NCI-H526 treated with DMSO at 0.1 percent for 48 hours (cell line): Measurements from ENCODE around the gene PGD.
"Not testable (repeated sequence)": the region's sequence is repeated elsewhere in the genome, so short reads cannot be mapped to it uniquely, and the experiment has no call there.

ENCODE experiments used
- DNase-seq: peaks from one replicate; lab custom pipeline; 2025; lab: John Stamatoyannopoulos, UW

The PGD gene

GRCh38 chr1:10398734-10399443 lies at the start of gene PGD:
Gene PGD, plus strand, starts transcription at chr1:10399064. Its CDS starts 54 bp downstream, at chr1:10399118.
- DNase-seq: peak; percentile 92

- no peak for DNase-seq
These were observed 45.6 kb upstream of the PGD start for GRCh38 chr1:10353282-10353681.

DNA sequence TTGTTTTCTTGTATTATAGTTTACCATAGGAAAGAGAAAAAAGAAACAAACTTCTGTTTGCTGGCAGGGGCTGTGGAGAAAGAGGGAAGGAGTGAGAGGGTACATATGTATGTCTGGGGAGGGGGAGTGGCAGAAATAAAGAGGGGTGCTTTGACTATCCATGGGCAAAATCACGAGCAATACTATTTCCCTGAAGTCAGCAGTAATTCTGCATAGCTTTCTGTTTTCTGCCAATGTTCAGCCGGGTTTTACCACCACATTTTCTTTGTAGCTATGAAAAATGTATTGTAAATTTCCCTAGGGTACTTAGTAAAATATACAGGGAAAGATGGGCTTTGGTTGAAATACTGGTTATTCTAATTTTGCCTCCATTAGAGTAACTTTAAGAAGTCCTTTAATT lies 45.2 kb upstream of the PGD start:
- DNase-seq: no peak

DNA sequence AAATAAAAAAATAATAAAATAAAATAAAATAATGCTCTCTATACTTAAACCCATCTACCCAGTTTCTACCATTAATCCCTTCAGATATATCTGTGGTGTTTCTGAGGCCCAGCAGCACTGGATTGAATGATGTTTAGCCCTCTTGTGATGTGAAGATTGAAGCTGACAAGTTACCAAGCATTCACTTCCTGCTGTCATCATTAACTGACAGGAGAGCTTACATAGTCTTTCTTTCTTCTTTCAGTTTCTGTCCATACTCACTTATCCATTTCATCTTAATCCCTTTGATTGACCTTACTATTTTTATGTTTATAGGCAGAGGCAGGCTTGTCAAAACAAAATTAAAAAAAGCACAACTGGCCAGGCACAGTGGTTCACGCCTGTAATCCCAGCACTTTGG lies 38.8 kb upstream of the PGD start:
- DNase-seq: no peak

DNA sequence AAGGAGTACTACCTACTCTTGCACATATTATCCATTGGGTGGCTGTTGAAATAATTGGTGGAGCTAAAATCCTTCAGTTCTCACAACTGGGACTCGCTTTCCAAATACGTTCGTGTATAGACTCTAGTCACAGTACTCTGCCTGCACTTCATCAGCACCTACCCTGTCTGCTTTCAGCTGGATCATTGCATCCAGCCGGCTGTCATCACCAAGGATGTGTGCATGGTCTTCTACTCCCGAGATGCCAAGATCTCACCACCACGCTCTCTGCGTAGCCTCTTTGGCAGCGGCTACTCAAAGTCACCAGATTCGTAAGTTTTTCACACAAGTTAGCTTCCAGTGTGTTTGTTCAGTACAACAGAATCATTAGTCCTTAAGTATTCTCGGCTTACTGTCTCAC lies 37.3 kb upstream of the PGD start:
- no peak for DNase-seq

DNA sequence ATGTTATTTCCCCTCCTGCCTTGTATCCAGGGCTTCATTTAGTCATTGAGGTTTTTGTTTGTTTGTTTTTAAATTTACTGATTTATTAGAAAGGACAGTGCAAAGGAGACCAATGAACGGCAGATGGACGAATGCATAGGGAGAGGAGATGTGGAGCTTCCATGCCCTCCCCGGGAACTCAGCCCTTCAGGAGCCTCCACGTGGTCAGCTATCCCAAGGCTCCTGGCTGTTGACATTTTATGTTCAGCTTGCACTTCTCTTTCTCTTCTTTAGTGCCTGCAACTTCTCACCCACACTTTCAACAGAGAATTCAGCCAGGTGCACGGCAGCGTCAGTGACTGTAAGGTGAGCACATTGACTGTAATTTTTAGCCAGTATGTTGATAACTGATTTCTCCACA lies 30.7 kb upstream of the PGD start:
- DNase-seq: no peak

- no peak for DNase-seq
These were observed 24.4 kb upstream of the PGD start for GRCh38 chr1:10374442-10374860.

GRCh38 chr1:10377365-10378029 lies 21.4 kb upstream of the PGD start:
- DNase-seq: not testable (repeated sequence)

DNA sequence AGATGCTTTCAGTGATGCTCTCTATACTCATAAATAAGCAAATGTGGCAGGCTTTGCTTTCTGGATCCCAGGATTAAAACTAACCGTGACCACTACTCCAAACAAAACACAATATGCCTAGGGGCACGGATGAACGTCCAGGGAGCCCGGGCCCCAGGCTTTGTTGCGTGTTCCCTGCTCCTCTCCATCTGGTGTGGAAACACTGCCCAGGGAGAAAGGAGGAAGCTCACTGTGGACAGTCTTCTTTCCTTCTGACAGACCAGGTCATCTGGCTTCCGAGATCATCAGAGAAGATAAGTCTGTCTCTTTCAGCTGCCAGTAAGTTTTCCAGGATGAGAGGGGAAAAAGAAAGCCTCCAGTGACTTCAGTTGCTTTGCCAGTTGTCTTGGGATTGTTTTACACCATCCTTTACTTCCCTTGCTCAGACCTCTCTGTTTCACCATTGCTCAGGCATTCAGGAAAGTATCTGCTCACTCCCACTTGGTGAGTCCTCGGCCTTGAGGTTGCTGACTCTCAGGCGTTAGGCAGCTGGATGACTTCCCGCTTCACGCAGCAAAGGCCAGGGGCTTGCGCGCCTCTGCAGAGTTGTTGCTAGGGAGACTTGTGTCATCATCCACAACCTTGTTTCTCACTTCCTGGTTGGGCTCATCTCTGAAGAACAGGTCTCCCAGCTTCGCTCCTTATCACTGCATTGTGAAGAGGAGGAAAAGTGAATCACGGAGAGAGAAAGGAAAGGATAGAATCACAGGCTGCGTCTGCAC lies 20.6 kb upstream of the PGD start:
- no peak for DNase-seq

DNA sequence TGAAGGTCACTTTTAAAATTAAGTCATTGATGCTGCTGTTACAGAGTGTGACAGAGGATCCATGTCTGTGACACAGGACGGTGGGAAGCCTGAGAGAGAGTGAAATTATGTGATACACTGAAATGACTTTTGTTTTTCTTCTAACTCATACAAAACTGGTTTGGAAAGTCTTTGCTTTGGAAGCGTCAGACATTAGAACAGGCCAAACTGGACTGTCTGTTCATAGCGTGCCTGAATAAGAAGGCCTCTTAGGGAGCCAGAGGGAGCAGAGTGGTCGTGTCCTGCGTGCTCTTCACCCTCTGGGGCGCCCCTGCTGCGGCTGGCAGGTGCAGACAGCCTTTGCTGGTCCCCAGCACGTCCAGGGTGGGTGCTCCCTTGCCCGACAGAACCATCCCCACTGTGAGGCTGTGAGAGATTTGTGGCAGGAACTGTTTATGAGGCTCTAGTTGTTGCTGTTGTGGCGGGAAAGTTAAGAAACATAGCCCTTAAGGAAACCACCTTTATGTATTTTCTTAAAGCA lies 19.7 kb upstream of the PGD start:
- no peak for DNase-seq

DNA sequence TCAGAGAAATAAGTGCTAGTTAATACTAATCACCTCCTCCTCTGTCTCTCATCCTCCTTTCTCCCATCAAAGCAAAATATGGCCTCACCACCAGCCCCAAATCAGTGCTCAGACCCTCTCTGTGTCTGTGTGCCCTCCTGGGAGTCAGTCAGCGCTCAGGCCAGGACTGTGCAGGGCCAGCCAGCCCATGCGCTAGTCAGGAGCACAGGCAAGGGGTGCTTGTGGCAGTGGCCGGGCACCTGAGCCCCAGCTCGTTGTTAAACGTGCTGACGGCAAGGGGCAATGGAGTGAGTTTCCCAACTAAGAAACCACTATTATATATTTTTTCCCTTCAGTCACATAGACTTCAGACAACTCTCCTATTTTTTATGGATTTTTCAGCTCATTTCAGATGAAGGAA lies 19.2 kb upstream of the PGD start:
- DNase-seq: no peak

DNA sequence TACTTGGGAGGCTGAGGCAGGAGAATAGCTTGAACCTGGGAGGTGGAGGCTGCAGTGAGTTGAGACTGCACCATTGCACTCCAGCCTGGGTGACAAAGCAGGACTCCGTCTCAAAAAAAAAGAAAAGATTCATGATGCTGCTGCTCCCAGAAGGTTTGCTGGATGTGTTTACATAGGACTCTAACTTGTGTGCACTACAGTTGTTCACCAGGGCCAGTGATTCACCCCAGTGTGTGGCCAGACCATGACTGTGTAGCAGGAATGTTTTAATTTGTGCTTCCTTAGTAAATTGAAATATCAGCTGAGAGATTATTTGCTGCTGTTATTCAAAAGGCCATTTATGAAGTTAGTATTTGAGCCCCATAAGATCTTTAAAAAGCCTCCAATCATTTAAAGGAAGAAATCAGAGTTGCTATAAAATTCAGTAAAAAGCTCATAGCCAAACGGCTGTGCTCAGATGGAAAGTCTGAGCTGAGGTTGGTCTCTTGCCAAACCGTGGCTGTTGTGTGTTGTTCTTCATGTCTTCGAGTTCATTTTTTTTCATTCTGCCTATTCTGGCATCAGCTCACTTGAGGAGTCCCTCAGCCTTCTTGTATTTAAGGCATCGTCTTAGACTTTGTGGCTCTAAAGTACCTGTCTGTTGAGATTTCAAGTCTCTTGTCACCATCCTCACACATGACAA lies 18.1 kb upstream of the PGD start:
- no peak for DNase-seq

- DNase-seq: no peak
These were observed 15.2 kb upstream of the PGD start for GRCh38 chr1:10383630-10384029.

GRCh38 chr1:10384219-10384618 lies 14.6 kb upstream of the PGD start:
- no peak for DNase-seq

GRCh38 chr1:10386761-10387676 lies 11.8 kb upstream of the PGD start:
- no peak for DNase-seq

DNA sequence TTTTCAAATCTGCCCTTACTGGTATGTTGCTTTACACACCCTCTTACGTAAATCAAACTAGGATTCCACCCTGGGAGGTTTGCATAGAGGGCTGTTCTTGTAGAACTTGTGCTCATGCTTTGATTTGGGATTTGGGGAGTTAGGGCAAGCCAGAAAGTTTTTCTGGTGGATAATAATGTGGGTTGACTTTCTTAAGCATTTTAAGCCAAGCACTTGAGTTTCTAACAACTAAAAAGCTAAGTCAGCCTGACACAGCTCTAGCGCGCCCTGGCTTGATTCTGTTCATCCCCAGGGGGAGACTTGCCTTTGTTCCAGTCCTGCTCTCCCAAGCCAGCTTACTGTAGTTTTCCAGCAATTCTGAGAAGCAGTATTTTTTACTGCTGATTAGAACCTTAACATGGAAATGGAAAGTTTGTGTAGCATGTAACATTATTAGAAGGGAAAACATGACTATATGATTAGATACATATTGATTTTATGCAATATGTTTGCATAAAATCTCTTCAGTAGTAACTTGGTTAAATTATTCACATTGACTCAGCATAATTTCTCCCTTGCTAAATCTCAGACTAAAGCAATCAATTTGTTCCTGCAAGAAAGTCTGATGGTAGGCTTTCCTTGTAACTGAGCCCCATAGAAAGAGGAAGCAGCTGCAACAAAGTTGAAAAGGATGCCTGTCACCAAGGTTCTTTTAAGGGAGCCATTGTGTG lies 11.0 kb upstream of the PGD start:
- DNase-seq: no peak

DNA sequence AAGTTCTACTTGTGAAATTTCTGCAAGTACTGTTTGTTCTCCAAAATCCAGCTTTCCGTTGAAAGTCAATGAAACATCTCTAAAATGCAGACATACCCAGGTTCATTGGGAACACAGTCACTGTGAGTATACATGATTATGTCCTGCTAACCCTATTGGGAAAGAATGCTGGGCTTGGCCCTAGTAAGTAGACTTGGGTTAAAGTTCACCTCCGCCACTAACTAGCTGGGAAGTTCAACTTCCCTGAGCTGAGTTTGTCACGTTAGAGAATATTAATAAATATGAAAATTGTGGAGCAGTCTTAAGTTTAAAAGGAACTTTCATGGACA lies 10.5 kb upstream of the PGD start:
- no peak for DNase-seq

DNA sequence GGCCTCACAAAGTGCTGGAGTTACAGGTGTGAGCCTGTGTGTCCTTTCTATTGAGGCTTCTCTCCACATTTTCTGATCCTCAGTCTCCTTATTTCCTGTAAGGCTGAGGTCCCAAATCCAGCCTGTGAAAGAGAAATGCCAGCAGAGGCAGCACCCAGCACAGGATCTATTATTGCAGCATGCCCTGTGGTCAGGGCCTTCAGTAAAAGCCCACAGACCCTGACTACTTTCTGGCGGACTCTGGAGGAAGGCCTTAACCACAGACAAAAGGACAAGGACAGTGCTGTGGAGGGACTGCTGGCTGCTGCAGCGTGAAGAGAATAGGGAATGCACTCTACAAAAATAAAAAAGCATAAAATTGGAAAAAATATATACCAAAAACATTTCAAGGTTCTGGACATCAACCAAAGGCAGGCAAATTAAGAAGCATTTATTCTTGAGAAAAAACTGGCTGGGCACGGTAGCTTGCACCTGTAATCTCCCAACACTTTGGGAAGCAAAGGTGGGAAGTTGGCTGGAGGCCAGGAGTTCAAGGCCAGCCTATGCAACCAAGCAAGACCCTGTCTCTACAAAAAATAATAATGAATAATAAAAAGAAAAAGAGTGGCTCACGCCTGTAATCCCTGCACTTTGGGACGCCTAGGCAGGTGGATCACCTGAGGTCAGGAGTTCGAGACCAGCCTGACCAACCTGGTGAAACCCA lies 9.4 kb upstream of the PGD start:
- no peak for DNase-seq

DNA sequence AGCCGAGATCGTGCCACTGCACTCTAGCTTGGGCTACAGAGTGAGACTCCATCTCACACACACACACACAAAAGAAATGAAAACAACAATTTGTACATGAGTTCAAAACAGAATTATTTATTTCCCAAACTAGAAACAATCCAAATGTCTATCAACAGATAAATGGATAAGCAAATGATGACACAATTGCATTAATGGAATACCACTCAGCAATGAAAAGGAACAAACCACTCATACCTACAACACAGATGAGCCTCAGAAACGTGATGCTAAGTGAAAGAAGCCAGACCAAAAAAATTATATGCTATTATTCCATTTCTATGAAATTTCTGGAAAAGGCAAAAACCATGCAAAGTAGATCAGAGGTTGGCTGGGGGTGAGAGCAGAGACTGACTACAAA lies 2.0 kb upstream of the PGD start:
- no peak for DNase-seq

- DNase-seq: peak; percentile 47
These were observed 558 bp upstream of the PGD start for GRCh38 chr1:10398278-10398733.
